Amygdala (tissue), 56 donors: Measurements from ENCODE around the gene CTSL.

ENCODE experiments used
- DNase-seq, 56 donors: peaks; one replicate each; lab custom pipeline; 2025; lab: John Stamatoyannopoulos, UW

CTSL gene

GRCh38 chr9:87698069-87698809 is 27.7 kb upstream of the CTSL start:
- DNase-seq = no peak

GRCh38 chr9:87699835-87700234 is 26.1 kb upstream of the CTSL start:
- DNase-seq = no peak

- no peak for DNase-seq
Measured at GRCh38 chr9:87701491-87701890, 24.4 kb upstream of the CTSL start.

GRCh38 chr9:87701931-87702421 is 23.9 kb upstream of the CTSL start:
- DNase-seq = no peak

GRCh38 chr9:87702921-87703320 is 23.0 kb upstream of the CTSL start:
- DNase-seq = no peak

GRCh38 chr9:87703636-87704276 is 22.2 kb upstream of the CTSL start:
- DNase-seq = no peak

GRCh38 chr9:87704342-87704741 is 21.6 kb upstream of the CTSL start:
- no peak for DNase-seq

GRCh38 chr9:87706066-87706739 is 19.7 kb upstream of the CTSL start:
- no peak for DNase-seq

- no peak for DNase-seq
Measured at GRCh38 chr9:87707805-87708506, 18.0 kb upstream of the CTSL start.

- DNase-seq = no peak
Measured at GRCh38 chr9:87708546-87708945, 17.4 kb upstream of the CTSL start.

- no peak for DNase-seq
Measured at GRCh38 chr9:87708986-87709728, 16.8 kb upstream of the CTSL start.

GRCh38 chr9:87710443-87710842 is 15.5 kb upstream of the CTSL start:
- no peak for DNase-seq

GRCh38 chr9:87711857-87712800 is 13.8 kb upstream of the CTSL start:
- no peak for DNase-seq

- no peak for DNase-seq
Measured at GRCh38 chr9:87712801-87713277, 13.1 kb upstream of the CTSL start.

GRCh38 chr9:87713278-87713987 is 12.5 kb upstream of the CTSL start:
- DNase-seq = peak in 33 of 56 donors; percentile 15 to 73 (median 42)

GRCh38 chr9:87713988-87714330 is 12.0 kb upstream of the CTSL start:
- DNase-seq = no peak

GRCh38 chr9:87714819-87715218 is 11.1 kb upstream of the CTSL start:
- DNase-seq = peak in 11 of 56 donors; percentile 7 to 33 (median 14)

- no peak for DNase-seq
Measured at GRCh38 chr9:87716141-87716540, 9.8 kb upstream of the CTSL start.
